HG03060 (cell line): Measurements from ENCODE around the gene ACVR1B.
A peak's percentile ranks its signal among the peaks of the same experiment; 100 is the strongest.
"Not testable (repeated sequence)": the region's sequence is repeated elsewhere in the genome, so short reads cannot be mapped to it uniquely, and the experiment has no call there.

Experiments used
- ATAC-seq: cut with Tn5 transposase; IDR thresholded peaks from one replicate; pipeline ENCODE4 v1.9.1; 2021; ENCODE audit warnings: low read depth, moderate number of reproducible peaks; ENCODE audit not compliant: unreplicated experiment

ACVR1B gene

DNA sequence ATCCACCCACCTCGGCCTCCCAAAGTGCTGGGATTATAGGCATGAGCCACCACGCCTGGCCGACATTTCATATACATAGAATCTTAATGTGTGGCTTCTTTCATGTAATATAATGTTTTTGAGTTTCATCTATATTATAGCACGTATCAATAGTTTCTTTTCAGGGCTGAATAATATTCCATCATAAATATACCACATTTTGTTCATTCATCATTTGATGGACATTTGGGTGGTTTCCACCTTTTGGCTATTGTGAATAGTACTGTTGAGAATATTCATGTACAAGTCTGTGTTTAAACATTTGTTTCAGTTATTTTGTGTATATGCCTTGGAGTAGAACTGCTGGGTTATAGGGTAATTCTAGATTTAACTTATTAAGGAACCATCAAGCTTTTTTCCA is 12.0 kb downstream of the ACVR1B start:
- ATAC-seq, result no peak

DNA sequence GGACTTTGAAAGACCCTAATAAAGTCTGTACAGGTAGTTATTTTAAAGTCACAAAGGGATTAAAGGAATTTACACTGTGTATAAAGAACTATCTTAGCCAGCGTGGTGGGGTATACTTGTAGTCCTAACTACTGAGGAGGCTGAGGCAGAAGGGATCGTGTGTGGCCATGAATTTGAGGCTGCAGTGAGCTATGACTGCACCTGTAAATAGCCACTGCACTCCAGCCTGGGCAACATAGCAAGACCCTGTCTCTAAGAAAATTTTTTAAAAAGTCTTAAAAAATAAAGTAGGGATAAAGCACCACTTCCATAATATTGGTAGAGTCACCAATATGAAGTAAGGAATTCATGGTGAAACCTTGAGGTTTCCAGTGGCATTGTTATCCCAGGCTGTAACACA is 18.1 kb downstream of the ACVR1B start:
- ATAC-seq, result no peak

DNA sequence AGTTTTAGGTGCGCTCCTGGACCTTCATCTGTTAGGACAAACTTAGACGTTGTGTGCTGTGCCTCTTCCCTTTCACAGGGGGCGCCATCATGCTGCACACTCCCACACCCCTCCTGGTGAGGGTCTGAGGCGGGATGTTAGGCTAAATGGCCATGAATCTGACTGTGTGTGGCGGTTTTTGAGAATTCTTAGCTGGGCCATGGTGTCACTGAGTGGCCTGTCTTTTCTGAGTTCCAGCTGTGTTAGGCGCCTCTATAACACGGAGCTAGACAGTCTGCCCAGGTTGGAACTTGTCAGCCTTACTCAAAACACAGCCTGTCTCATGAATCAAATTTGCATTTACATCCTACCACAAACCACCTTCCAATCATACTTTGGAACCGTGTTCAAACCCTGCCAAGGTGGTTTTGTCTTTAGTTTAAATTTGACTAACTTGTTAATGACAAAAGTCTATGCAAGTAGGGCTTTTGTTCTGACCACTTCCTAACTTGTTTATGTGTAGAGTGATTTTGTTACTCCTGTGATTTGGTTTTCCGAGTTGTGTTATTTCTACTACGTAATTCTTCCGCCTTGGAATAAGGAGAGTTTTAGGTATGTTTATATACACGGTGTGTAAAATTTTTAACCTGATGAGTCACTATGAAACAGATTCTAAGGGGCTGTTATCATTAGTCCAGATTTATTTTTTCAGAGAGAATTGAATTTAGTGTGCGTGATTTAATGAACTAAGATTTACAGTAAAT is 19.6 kb downstream of the ACVR1B start:
- peak; percentile 74 for ATAC-seq

DNA sequence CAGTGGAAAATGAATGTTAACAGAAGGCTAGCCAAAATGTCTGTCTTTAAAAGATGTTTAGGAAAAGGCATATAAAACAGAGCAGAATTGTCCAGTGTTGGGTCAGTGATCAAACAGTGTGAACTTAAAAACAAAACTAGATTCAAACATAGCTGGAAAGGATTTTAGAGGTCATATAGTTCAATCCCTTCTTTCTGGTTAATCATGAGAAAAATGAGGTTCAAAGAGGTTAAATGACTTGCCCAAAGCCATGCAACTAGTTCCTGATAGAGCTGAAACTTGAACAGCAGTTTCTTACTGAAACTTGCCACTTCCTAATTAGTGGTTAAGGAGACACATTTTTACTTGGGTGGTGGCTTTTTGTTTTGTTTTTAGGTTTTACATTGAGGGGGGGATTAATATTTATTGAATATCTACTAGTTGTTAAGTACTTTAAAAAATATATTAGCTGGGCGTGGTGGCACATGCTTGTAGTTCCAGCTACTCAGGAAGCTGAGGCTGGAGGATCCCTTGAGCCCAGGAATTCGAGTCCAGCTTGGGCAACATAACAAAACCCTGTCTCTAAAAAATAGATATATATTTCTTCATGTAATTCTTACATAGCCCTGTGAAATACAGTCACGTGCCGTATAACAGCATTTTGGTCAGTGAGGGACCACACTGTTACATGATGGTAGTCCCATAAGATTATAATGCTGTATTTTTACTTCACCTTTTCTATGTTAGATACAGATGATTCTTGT is 20.4 kb downstream of the ACVR1B start:
- no peak for ATAC-seq

DNA sequence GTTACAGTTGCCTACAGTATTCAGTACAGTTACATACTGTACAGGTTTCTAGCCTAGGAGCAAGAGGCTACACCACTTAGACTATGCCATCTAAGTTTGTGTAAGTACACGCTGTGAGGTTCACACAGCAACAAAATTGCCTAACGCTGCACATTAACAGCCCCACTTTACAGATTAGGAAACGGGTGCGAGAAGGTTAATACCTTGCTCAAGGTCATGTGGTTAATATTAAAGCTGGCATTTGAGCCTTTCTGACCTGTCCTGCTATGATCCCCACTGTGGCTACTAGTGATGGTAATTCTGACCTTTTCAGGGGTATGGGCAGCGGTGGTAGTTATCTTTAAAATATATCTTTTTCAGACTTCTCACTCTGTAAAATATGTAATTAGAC is 20.9 kb downstream of the ACVR1B start:
- no peak for ATAC-seq

DNA sequence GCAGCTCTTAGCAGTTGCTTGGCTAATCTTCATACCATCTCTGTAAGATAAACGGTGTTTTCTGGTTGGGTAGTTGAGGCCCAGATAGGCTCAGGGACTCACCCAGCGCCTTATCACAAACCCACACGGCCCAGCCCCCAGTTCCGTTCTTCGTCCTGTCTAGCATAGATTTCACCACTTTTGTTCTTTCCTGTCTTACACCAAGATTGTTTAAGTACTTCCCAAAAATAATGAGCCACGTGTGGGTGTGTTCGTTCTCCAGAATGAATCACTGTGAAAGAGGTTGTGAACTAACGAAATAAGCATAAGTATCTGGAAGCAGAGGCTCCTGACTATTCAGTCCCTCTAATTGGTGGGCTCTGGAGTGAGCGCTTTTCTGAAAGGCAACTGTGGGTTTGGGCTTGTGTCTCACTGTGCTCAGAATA is 21.4 kb downstream of the ACVR1B start:
- no peak for ATAC-seq

DNA sequence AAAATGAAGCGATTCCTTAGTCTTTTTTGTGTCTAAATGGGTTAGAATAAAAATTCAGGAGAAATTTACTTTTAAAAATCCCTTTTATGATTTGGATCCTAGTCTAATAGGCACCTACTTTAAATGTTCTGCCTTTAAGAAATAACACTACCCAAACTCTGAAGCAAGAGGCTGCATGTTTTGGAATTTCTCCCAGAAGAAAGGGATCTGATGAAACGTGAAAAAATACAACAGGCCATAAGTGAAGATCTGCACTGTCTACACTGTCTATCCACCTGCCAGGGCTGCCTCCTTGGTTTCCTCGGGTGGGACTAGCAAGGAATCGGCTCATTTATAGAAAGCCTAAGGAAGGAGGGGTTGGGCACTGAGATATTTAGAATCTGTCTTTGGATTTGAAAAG is 22.1 kb downstream of the ACVR1B start:
- no peak for ATAC-seq

DNA sequence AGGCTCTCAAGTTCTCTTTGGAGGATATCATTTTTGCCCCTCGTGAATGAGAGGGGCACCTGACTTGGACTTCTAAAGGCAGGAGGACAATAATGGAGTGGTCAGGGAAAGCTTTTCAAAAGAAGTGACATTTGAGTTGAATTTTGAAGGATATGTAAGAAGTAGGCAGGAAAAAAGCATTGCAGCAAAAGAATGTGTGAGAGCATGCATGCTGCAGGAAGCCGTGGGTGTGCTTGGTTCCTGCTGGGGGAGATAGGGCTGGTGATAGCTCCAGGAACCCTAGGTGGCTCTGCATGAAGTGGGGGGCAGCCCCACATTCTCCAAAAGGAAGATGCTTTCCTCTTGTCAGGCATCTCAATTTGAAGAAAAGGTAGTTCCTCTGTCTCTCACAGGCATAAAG is 23.1 kb downstream of the ACVR1B start:
- ATAC-seq, result no peak

DNA sequence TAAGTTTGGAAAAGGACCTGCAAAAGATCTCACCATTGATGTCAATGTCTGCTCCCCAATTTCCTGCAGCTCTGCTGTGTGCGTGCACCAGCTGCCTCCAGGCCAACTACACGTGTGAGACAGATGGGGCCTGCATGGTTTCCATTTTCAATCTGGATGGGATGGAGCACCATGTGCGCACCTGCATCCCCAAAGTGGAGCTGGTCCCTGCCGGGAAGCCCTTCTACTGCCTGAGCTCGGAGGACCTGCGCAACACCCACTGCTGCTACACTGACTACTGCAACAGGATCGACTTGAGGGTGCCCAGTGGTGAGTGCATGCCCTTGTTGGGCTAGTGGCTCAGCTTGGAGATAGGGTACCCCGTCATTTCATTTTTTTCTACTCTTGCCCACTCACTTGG is 23.7 kb downstream of the ACVR1B start:
- no peak for ATAC-seq

DNA sequence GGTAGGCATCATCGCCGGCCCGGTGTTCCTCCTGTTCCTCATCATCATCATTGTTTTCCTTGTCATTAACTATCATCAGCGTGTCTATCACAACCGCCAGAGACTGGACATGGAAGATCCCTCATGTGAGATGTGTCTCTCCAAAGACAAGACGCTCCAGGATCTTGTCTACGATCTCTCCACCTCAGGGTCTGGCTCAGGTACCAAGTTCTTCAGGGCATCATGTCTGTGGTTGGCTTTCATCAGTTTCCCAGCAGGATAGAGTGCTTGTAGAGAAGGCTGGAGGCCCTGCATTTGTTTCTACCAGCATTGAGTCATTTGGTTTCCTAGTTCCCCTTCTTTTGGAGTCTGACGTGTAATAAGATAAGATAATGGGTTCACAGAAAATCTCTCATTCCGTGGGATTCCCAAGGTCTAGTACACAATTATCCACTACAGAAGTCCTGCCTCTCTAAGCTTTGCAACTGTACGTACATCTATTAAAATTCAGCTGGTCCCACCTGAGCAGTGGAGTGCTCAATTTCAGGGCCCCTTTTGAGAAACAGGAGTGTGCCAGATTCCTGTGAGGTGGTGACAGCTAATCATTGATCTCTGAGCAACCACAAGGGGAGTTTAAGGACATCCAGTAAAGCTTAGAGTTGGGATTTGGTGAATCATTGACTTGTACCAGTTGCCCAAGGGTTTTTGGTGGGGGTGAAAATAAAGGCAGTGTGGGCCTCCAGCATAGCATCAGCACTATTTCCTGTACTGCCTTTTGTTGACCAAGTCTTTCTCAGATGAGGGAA is 25.1 kb downstream of the ACVR1B start:
- no peak for ATAC-seq

DNA sequence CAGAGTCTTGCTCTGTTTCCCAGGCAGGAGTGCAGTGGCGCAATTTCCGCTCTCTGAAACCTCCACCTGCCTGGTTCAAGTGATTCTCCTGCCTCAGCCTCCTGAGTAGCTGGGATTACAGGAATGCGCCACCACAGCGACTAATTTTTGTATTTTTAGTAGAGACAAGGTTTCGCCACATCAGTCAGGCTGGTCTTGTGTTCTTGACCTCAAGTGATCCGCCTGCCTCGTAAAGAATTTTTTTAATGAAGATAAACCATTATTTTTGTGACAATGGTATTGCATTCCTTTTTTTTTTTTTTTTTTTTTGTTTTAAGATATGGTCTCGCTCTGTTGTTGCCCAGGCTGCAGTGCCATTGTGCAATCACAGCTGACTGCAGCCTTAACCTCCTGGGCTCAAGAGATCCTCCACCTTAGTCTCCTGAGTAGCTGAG is 25.8 kb downstream of the ACVR1B start:
- ATAC-seq, result no peak

DNA sequence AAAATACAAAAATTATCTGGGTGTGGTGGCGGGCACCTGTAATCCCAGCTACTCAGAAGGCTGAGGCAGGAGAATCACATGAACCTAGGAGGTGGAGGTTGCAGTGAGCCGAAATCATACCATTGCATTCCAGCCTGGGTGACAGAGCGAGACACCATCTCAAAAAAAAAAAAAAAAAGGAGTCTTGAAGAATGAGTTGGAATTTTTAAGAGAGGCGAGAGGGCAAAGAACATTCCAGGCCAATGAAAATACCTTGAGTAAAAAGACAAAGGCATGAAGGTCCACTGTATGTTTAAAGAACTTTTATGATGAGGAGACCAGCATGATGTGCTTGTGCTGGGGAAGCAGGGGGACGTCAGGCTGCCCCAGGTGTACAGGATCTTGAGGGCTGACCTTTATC is 27.8 kb downstream of the ACVR1B start:
- ATAC-seq, result not testable (repeated sequence)

DNA sequence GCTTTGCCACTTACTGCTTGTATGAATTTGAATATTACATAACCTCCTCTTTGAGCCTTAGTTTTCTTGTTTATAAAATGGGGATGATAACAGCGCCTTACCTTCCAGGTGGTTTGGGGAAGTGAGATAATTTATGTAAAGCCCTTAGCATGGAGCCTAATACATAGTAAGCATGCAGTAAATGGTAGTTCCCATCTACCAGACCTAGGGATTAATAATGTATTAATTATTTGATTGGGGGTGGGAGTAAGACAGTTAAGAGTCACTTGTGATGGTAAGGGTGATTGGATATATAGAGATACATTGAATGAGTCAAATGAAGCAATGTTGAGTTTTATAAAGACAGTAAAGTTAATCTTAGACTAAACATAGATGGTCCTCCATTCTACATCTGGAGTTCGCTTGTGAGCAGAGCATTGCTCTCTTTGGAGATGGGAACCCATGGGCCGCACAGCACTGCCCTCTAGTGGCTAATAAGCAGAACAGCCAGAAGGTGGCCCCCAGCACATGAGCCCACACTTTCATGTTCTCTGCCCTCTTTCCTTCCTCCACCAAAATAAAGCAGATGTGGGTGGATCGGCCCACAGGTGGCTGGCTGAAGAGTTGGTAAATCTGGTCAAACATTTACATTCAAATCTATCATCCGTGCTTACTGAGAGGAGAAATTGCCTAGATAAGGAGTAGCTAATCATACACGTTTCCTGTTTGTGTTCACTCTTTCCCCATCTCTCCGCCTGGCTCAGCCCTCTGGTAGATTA is 28.7 kb downstream of the ACVR1B start:
- no peak for ATAC-seq

DNA sequence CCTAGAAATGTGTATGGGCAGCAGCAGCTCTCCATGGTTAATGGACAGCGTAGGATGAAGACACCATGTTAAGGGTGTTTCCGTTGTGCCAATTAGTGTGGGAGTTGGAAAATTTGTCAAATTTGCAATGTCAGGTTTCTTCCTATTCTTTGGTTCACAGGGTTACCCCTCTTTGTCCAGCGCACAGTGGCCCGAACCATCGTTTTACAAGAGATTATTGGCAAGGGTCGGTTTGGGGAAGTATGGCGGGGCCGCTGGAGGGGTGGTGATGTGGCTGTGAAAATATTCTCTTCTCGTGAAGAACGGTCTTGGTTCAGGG is 29.3 kb downstream of the ACVR1B start:
- no peak for ATAC-seq

DNA sequence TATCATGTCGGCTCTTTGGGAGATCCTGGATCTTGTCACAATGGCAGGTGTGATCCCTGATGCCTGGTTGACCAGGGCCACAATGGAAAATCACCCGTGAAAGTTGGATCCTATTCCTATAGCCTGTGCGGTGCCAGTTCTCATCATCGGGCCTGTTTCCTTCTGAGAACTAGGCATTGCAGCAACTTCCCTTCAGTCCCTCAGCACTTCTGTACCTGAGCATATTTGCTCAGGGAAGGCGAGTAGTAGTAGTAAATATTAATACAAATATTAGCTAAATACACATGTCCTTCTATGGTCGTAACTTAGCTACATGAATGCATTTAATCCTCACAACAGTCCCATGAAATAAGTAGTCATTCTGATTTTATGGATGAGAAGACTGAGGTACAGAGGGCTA is 33.2 kb downstream of the ACVR1B start:
- no peak for ATAC-seq

DNA sequence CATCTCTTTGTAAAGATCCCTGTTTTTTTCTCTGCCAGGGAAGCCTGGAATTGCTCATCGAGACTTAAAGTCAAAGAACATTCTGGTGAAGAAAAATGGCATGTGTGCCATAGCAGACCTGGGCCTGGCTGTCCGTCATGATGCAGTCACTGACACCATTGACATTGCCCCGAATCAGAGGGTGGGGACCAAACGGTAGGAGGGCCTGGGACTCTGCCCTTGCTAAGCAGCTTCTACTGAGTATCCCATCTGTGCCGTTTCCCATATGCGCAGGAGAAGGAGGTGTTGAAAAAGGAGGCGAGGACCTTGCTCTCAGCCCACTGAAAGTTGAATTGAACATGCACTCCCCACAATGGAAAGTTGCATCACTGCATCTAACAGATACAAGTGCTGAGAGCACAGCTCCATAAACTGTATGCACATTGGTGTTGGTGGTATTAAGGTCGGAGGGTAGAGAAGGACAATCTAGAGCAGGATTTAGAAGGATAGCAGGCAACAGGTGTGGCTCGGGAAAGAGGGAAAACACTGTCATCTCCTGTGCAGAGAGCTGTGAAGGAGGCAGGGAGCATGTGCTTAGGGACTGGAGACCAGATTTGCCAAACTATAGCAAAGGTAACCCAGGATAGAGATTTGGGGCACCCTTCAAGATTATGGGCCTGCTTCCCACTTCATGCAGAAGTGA is 33.8 kb downstream of the ACVR1B start:
- no peak for ATAC-seq

DNA sequence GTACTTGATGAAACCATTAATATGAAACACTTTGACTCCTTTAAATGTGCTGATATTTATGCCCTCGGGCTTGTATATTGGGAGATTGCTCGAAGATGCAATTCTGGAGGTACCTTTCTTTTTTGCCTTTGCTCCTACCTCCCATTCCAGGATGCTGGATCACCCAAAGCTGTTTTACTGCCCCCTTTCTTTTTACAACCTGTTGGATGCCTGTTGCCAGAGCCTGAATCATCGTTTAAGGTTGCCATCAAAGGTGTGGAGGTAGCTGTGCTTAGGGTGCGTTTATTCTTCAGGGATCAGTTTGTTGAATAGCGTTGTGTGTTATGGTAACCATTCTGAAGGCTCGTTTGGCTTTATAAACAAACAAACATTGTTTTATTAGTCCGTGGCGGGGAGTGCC is 35.3 kb downstream of the ACVR1B start:
- no peak for ATAC-seq

DNA sequence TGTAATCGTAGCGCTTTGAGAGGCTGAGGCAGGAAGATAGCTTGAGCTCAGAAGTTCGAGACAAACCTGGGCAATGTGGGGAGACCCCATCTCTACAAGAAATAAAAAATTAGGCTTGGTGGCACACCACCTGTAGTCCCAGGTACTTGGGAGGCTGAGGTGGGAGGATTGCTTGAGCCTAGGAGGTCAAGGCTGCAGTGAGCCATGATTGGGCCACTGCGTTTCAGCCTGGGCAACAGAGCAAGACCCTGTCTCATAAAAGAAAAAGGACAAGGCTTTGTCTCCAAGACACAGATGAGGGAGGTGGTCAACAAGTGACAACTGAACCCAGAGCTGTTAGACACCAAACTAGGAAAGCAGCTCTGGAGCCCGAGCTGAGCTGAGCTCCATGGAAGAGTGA is 40.7 kb downstream of the ACVR1B start:
- no peak for ATAC-seq

DNA sequence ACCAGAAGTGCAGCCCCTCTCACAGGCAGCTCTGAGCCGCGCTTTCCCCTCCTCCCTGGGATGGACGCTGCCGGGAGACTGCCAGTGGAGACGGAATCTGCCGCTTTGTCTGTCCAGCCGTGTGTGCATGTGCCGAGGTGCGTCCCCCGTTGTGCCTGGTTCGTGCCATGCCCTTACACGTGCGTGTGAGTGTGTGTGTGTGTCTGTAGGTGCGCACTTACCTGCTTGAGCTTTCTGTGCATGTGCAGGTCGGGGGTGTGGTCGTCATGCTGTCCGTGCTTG is 43.0 kb downstream of the ACVR1B start:
- no peak for ATAC-seq

DNA sequence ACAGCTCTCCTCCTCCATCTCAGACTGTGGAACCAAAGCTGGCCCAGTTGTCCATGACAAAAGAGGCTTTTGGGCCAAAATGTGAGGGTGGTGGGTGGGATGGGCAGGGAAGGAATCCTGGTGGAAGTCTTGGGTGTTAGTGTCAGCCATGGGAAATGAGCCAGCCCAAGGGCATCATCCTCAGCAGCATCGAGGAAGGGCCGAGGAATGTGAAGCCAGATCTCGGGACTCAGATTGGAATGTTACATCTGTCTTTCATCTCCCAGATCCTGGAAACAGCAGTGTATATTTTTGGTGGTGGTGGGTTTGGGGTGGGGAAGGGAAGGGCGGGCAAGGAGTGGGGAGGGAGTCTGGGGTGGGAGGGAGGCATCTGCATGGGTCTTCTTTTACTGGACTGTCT is 43.5 kb downstream of the ACVR1B start:
- no peak for ATAC-seq

DNA sequence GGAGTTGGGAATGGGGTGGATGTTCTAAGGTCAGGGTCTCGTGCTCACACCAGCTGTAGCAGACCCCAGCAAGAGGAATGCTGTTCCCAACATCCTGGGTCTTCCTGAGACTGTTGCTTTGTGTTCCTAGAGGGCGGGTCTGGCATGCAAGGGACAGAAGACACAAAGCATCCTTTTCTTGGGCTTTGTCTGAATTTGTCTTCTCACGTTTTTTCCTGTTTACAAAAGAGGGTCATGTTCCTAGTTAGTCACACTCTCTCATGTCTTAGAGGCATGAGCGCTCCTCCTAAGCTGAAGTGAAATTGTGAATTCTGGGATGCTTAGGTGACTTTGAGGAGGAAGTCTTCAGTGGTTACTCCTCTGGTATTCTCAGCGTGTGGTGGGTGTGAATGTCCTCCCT is 45.6 kb downstream of the ACVR1B start:
- no peak for ATAC-seq
